Activated CD4-positive, alpha-beta T cell treated with anti-CD3 and anti-CD28 coated beads, Interleukin-2, amount 10 ng/mL, durations not matched to agents 24 days and 14 days (primary cell): ENCODE data around the gene ITPRIP. TPM values are rescaled to one million over a fixed set of nuclear protein-coding genes. Genes with fewer than 3 reads are reported as not detected.

ENCODE experiments used
- DNase-seq: peaks from one replicate; pipeline ENCODE4 v3.0.0; 2022
- H3K27ac Mint-ChIP-seq: one replicate; pipeline ENCODE4 v1.8.0; 2022; ENCODE audit warnings: mild to moderate bottlenecking, mixed read lengths
- H3K27me3 Mint-ChIP-seq: one replicate; pipeline ENCODE4 v1.8.0; 2022; ENCODE audit warnings: mixed read lengths
- H3K36me3 Mint-ChIP-seq: one replicate; pipeline ENCODE4 v1.8.0; 2022; ENCODE audit warnings: low read depth, mild to moderate bottlenecking, mixed read lengths
- H3K4me1 Mint-ChIP-seq: one replicate; pipeline ENCODE4 v1.8.0; 2021; ENCODE audit warnings: mixed read lengths
- H3K4me3 Mint-ChIP-seq: one replicate; pipeline ENCODE4 v1.8.0; 2022; ENCODE audit warnings: mild to moderate bottlenecking, moderate library complexity, mixed read lengths
- H3K9me3 Mint-ChIP-seq: one replicate; pipeline ENCODE4 v1.8.0; 2021; ENCODE audit warnings: mixed read lengths
- intact Hi-C: fragments of 100-400 bp; cut with micrococcal nuclease; formaldehyde crosslinking; loops from one replicate; pipeline ENCODE4 v1.15.1; 2023
- total RNA-seq: library from RNA; stranded (reverse); gene quantifications from 2 replicates; pipeline ENCODE4 v1.2.3, GENCODE V29; 2022

Gene ITPRIP
- total RNA-seq, 1 donor from 2014 or later: 14.7 TPM

DNA sequence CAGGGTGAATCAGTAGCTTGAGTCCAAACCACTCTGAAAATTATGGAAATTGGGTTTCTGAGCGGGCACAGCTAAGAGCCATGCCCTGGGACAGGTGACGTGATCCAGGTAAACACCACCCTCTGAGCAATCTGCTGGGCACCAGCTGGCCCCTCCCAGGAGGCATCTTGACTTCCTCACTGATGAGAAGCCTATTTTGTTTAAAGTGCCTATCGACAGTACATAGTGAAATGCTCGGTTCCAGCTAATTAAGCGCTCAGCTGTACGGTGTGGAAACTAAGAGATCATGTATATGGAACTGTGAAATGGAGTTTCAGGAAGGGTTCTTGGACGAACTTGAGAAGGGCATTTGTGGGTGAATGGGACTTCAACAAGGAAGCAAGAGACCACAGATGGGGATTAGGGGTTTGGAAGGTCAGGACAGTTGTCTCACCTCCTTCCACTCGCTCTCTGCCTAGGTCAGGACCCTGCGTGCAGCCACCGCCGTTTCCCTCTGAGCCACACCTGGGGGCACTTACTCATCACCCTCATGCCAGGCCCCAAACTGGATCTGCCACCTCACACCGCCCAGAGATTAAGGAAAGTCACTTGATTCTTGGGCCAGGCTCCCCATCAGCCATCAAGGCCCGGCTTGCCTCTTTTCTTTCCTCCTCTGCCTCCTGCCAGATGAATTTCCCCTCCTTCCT is 3.2 kb downstream of the ITPRIP start:
- peak overlapping the region; percentile 55 for H3K27ac Mint-ChIP-seq
- peaks cover 18% of the 10 kb centered on the region for H3K36me3 Mint-ChIP-seq
- no peaks in the 10 kb centered on the region for H3K9me3 Mint-ChIP-seq
- H3K4me3 Mint-ChIP-seq: peak overlapping the region; percentile 97
- no peak for DNase-seq
- H3K4me1 Mint-ChIP-seq: peaks cover 74% of the 10 kb centered on the region
- intact Hi-C loops: loop anchor here (5.0 to 10.0 kb wide), 2 partner anchors 213 to 420 kb away; partner anchors contain the start of genes SFR1 and STN1
- H3K27me3 Mint-ChIP-seq: peaks cover 3% of the 10 kb centered on the region

GRCh38 chr10:104334561-104334960 is 3.7 kb downstream of the ITPRIP start:
- Mint-ChIP-seq H3K4me3 (no peak overlapping the region), H3K36me3 (peaks cover 18% of the 10 kb centered on the region), H3K27me3 (peaks cover under 1% of the 10 kb centered on the region), H3K27ac (no peak overlapping the region), H3K4me1 (peaks cover 72% of the 10 kb centered on the region), H3K9me3 (no peaks in the 10 kb centered on the region)
- no peak for DNase-seq
- intact Hi-C loops: loop anchor here (10.0 kb wide), 1 partner anchor 420 kb away; the partner anchor contains the start of gene STN1

GRCh38 chr10:104333728-104334373 is 4.4 kb downstream of the ITPRIP start:
- Mint-ChIP-seq H3K27me3 (no peaks in the 10 kb centered on the region), H3K4me3 (peak overlapping the region; percentile 24), H3K27ac (peak overlapping the region; percentile 14), H3K4me1 (peaks cover 72% of the 10 kb centered on the region), H3K36me3 (peaks cover 18% of the 10 kb centered on the region), H3K9me3 (no peaks in the 10 kb centered on the region)
- intact Hi-C loops: loop anchor here (10.0 kb wide), 1 partner anchor 419 kb away; the partner anchor contains the start of gene STN1
- DNase-seq: no peak

GRCh38 chr10:104333032-104333727 is 5.1 kb downstream of the ITPRIP start:
- H3K9me3 Mint-ChIP-seq: no peaks in the 10 kb centered on the region
- no peaks in the 10 kb centered on the region for H3K27me3 Mint-ChIP-seq
- H3K36me3 Mint-ChIP-seq: peaks cover 18% of the 10 kb centered on the region
- intact Hi-C loops: loop anchor here (10.0 kb wide), 1 partner anchor 418 kb away; the partner anchor contains the start of gene STN1
- peak overlapping the region; percentile 24 for H3K4me3 Mint-ChIP-seq
- peaks cover 77% of the 10 kb centered on the region for H3K4me1 Mint-ChIP-seq
- peak overlapping the region; percentile 14 for H3K27ac Mint-ChIP-seq
- peak; percentile 85 for DNase-seq

DNA sequence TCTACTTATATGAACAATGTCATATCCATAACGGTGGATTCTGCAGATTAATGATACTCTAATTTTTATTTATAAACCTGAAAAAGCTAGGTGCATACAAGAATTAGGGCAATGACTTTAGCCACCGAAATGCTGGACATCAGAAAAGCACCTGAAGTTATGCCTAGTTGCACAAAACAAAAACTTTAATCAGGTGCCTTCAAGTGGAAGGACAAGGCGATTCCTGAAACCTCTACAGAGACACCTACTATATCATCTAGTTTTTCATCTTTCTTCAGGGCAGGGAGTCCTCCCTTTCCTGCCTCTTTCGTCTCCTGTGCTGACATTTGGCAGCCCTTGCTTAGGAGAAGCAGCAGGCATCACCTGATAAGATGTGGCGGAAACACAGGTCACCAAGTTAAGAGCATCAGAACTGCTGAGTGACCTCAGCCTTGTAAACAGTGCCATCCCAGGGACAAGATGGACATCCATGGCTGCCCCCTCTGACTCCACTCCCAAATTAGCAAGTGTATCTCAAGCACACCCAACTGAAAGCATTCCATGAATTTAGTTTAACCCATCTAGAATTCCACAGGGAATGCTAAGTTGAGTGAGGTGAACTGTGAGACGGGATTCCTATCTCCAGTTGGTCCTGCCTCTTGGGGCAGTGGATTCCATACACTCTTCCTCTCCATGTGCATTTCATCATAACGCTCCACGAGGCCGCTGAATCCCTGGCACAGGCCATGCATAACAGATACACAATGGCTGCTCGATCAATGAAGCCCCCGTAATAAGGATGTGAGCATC is 5.8 kb downstream of the ITPRIP start:
- Mint-ChIP-seq H3K4me1 (peaks cover 84% of the 10 kb centered on the region), H3K27ac (peak overlapping the region; percentile 14), H3K4me3 (peak overlapping the region; percentile 24), H3K9me3 (no peaks in the 10 kb centered on the region), H3K36me3 (peaks cover 18% of the 10 kb centered on the region), H3K27me3 (no peaks in the 10 kb centered on the region)
- intact Hi-C loops: loop anchor here (10.0 kb wide), 1 partner anchor 418 kb away; the partner anchor contains the start of gene STN1
- DNase-seq: no peak

DNA sequence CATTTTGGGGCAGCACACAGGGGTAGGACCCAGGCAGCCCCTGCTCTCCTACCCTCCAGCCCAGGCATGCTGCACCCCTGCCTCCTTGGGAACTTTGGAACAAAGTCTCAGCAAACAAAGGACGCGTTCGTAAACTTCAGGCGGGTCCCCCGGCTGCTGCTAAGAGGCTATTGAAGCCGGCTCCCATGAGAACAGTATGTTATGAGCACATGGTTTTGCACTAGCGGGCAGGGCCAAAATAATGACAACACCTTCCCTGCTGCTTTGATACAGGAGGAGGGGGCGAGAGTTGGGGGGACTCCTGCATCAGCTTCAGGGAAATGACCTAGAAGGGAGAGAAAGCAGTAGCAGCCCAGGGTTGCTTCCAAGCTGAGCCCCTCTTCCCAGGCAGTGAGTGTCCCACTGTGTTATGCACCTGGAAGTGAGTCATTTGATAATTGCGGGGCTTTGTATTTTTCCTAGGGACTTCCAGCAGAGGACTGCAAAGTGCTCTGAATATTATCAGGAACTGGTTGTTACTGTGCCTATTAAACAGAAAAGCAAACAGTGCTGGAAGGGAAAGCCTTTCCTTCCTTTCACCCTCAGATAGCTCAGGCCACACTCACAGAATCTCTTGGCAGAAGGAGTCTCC is 6.9 kb downstream of the ITPRIP start:
- peaks cover 18% of the 10 kb centered on the region for H3K36me3 Mint-ChIP-seq
- peaks cover 88% of the 10 kb centered on the region for H3K4me1 Mint-ChIP-seq
- H3K27me3 Mint-ChIP-seq: no peaks in the 10 kb centered on the region
- intact Hi-C loops: loop anchor here (10.0 kb wide), 1 partner anchor 417 kb away; the partner anchor contains the start of gene STN1
- H3K4me3 Mint-ChIP-seq: no peak overlapping the region
- DNase-seq: no peak
- H3K9me3 Mint-ChIP-seq: no peaks in the 10 kb centered on the region
- H3K27ac Mint-ChIP-seq: peak overlapping the region; percentile 38

GRCh38 chr10:104330168-104331110 is 7.8 kb downstream of the ITPRIP start:
- no peak for DNase-seq
- intact Hi-C loops: loop anchor here (10.0 kb wide), 1 partner anchor 416 kb away; the partner anchor contains the start of gene STN1
- H3K27ac Mint-ChIP-seq: peak overlapping the region; percentile 91
- no peaks in the 10 kb centered on the region for H3K9me3 Mint-ChIP-seq
- H3K27me3 Mint-ChIP-seq: no peaks in the 10 kb centered on the region
- peaks cover 17% of the 10 kb centered on the region for H3K36me3 Mint-ChIP-seq
- H3K4me3 Mint-ChIP-seq: peak overlapping the region; percentile 86
- H3K4me1 Mint-ChIP-seq: peaks cover 87% of the 10 kb centered on the region

GRCh38 chr10:104329735-104330134 is 8.5 kb downstream of the ITPRIP start:
- Mint-ChIP-seq H3K4me3 (peak overlapping the region; percentile 86), H3K36me3 (peaks cover 18% of the 10 kb centered on the region), H3K27me3 (no peaks in the 10 kb centered on the region), H3K4me1 (peaks cover 87% of the 10 kb centered on the region), H3K27ac (peak overlapping the region; percentile 91), H3K9me3 (no peaks in the 10 kb centered on the region)
- intact Hi-C loops: loop anchor here (1.0 to 10.0 kb wide), 6 partner anchors 9 to 415 kb away; partner anchors contain the start of genes GSTO2, ITPRIP and STN1
- DNase-seq: no peak

- peaks cover 89% of the 10 kb centered on the region for H3K4me1 Mint-ChIP-seq
- H3K27ac Mint-ChIP-seq: peak overlapping the region; percentile 91
- H3K27me3 Mint-ChIP-seq: no peaks in the 10 kb centered on the region
- H3K36me3 Mint-ChIP-seq: peaks cover 23% of the 10 kb centered on the region
- DNase-seq: peak; percentile 88
- peak overlapping the region; percentile 86 for H3K4me3 Mint-ChIP-seq
- no peaks in the 10 kb centered on the region for H3K9me3 Mint-ChIP-seq
- intact Hi-C loops: loop anchor here (1.0 to 2.0 kb wide), 5 partner anchors 9 to 60 kb away; partner anchors contain the start of genes GSTO2 and ITPRIP
Measured at GRCh38 chr10:104328896-104329710, 9.2 kb downstream of the ITPRIP start.

- Mint-ChIP-seq H3K36me3 (peaks cover 23% of the 10 kb centered on the region), H3K27ac (peak overlapping the region; percentile 91), H3K9me3 (no peaks in the 10 kb centered on the region), H3K4me3 (peak overlapping the region; percentile 86), H3K27me3 (no peaks in the 10 kb centered on the region), H3K4me1 (peaks cover 90% of the 10 kb centered on the region)
- DNase-seq: no peak
- intact Hi-C loops: loop anchor here (2.0 kb wide), 1 partner anchor 60 kb away; the partner anchor contains the start of gene GSTO2
Measured at GRCh38 chr10:104328646-104328895, 9.7 kb downstream of the ITPRIP start.
